ENCODE measurements around the gene HOXA4. TPM values are rescaled to one million over a fixed set of nuclear protein-coding genes. Genes with fewer than 3 reads are reported as not detected.

The HOXA4 gene
- total RNA-seq, 1 experiment from 2014 or later, result 2.0 TPM

- no peak for ATAC-seq
- POLR2A ChIA-PET, result no interaction called here
- RAD21 ChIA-PET (ENCODE audit: low non-redundant PET in 1 of 2, low total read pairs in 2 of 2, uncharacterized antibody in 2 of 2, unreplicated experiment in 2 of 2), result no interaction called here
- CTCF ChIA-PET, result no interaction called here
- BruUV-seq (replicated peaks), result no TSS peak
- Histone ChIP-seq H3K36me3 (ENCODE audit: control insufficient read depth in 1 of 2, insufficient read depth in 2 of 2, low read length in 2 of 2) (no peaks in the 10 kb centered on the region), H3K4me2 (ENCODE audit: low read length) (no peak overlapping the region), H3K9me2 (ENCODE audit: insufficient read depth) (no peaks in the 10 kb centered on the region), H3K9ac (ENCODE audit: low read length) (no peak overlapping the region), H3K4me3 (replicated peaks in 1 of 2; ENCODE audit: low read depth in 1 of 2, low read length in 2 of 2) (no peak overlapping the region), H3K4me1 (ENCODE audit: control insufficient read depth in 1 of 2, insufficient read depth in 2 of 2, low read length in 2 of 2) (peaks cover 26 to 70% of the 10 kb centered on the region in 2 experiments), H2AFZ (ENCODE audit: low read depth, low read length, poor library complexity, severe bottlenecking) (no peak overlapping the region), H3K27me3 (ENCODE audit: insufficient read depth, low read length) (peaks cover 32% of the 10 kb centered on the region), H3K9me3 (ENCODE audit: control insufficient read depth in 1 of 2, insufficient read depth in 1 of 2, low read depth in 1 of 2, low read length in 2 of 2) (no peaks in the 10 kb centered on the region), H3K79me2 (ENCODE audit: insufficient read depth, low read length) (no peaks in the 10 kb centered on the region), H3K27ac (ENCODE audit: low read depth, low read length) (no peak overlapping the region), H4K20me1 (ENCODE audit: insufficient read depth) (no peaks in the 10 kb centered on the region)
- TF ChIP-seq TCF7L2 (IDR thresholded peaks at IDR 0.05; ENCODE audit: borderline replicate concordance, extremely low read depth, insufficient read depth, insufficient read length) (no peak), CEBPB (IDR thresholded peaks at IDR 0.05; ENCODE audit: low read depth) (no peak), EGR1 (IDR thresholded peaks at IDR 0.05; ENCODE audit: low read depth) (no peak), SP1 (IDR thresholded peaks at IDR 0.05; ENCODE audit: low read depth) (no peak)
- intact Hi-C loops (cut with micrococcal nuclease), result no loop called here
- no peak for DNase-seq (ENCODE audit: low read depth, low spot score)
Measured at GRCh38 chr7:27126596-27127327, 3.8 kb downstream of the HOXA4 start.

- ChIA-PET RAD21 (ENCODE audit: low non-redundant PET in 1 of 2, low total read pairs in 2 of 2, uncharacterized antibody in 2 of 2, unreplicated experiment in 2 of 2) (no interaction called here), POLR2A (no interaction called here), CTCF (no interaction called here)
- H3K9ac ChIP-seq (ENCODE audit: low read length), result no peak overlapping the region
- BruUV-seq (replicated peaks), result no TSS peak
- no peaks in the 10 kb centered on the region for H3K9me2 ChIP-seq (ENCODE audit: insufficient read depth)
- H2AFZ ChIP-seq (ENCODE audit: low read depth, low read length, poor library complexity, severe bottlenecking), result no peak overlapping the region
- H3K27ac ChIP-seq (ENCODE audit: low read depth, low read length), result no peak overlapping the region
- H3K9me3 ChIP-seq (ENCODE audit: control insufficient read depth in 1 of 2, insufficient read depth in 1 of 2, low read depth in 1 of 2, low read length in 2 of 2), result no peaks in the 10 kb centered on the region
- no peaks in the 10 kb centered on the region for H3K79me2 ChIP-seq (ENCODE audit: insufficient read depth, low read length)
- ATAC-seq (no peak), DNase-seq (ENCODE audit: low read depth, low spot score) (no peak)
- H3K4me2 ChIP-seq (ENCODE audit: low read length), result no peak overlapping the region
- no peak overlapping the region for H3K4me3 ChIP-seq (replicated peaks in 1 of 2; ENCODE audit: low read depth in 1 of 2, low read length in 2 of 2)
- H4K20me1 ChIP-seq (ENCODE audit: insufficient read depth), result no peaks in the 10 kb centered on the region
- intact Hi-C loops (cut with micrococcal nuclease), result no loop called here
- H3K4me1 ChIP-seq (ENCODE audit: control insufficient read depth in 1 of 2, insufficient read depth in 2 of 2, low read length in 2 of 2), result peaks cover 22 to 67% of the 10 kb centered on the region in 2 experiments
- no peaks in the 10 kb centered on the region for H3K36me3 ChIP-seq (ENCODE audit: control insufficient read depth in 1 of 2, insufficient read depth in 2 of 2, low read length in 2 of 2)
- TF ChIP-seq TCF7L2 (IDR thresholded peaks at IDR 0.05; ENCODE audit: borderline replicate concordance, extremely low read depth, insufficient read depth, insufficient read length) (no peak), ATF3 (IDR thresholded peaks at IDR 0.05) (no peak), ZFX (IDR thresholded peaks at IDR 0.05) (no peak), EZH2phosphoT487 (IDR thresholded peaks at IDR 0.05; ENCODE audit: borderline replicate concordance) (no peak)
- peaks cover 32% of the 10 kb centered on the region for H3K27me3 ChIP-seq (ENCODE audit: insufficient read depth, low read length)
Measured at GRCh38 chr7:27125986-27126394, 4.6 kb downstream of the HOXA4 start.
